HG03342 (cell line): Measurements from ENCODE around the gene CAPN14.
A peak's percentile ranks its signal among the peaks of the same experiment; 100 is the strongest.
"Not testable (repeated sequence)": the region's sequence is repeated elsewhere in the genome, so short reads cannot be mapped to it uniquely, and the experiment has no call there.

ENCODE experiments used
- ATAC-seq: cut with Tn5 transposase; IDR thresholded peaks from one replicate; pipeline ENCODE4 v1.9.1; 2021; ENCODE audit warnings: mild to moderate bottlenecking, moderate library complexity; ENCODE audit not compliant: unreplicated experiment

Gene CAPN14

GRCh38 chr2:31199206-31199605, 18.1 kb downstream of the CAPN14 start:
- ATAC-seq: no peak

- no peak for ATAC-seq
These were observed 19.6 kb downstream of the CAPN14 start for GRCh38 chr2:31197669-31198068.

- no peak for ATAC-seq
These were observed 20.1 kb downstream of the CAPN14 start for GRCh38 chr2:31197166-31197565.

- no peak for ATAC-seq
These were observed 20.7 kb downstream of the CAPN14 start for GRCh38 chr2:31196622-31197021.

GRCh38 chr2:31193806-31194205, 23.5 kb downstream of the CAPN14 start:
- ATAC-seq: no peak

- no peak for ATAC-seq
These were observed 24.4 kb downstream of the CAPN14 start for GRCh38 chr2:31192851-31193392.

GRCh38 chr2:31192396-31192795, 24.9 kb downstream of the CAPN14 start:
- no peak for ATAC-seq

GRCh38 chr2:31191931-31192330, 25.4 kb downstream of the CAPN14 start:
- ATAC-seq: no peak

- ATAC-seq: no peak
These were observed 27.1 kb downstream of the CAPN14 start for GRCh38 chr2:31190188-31190587.

- no peak for ATAC-seq
These were observed 28.2 kb downstream of the CAPN14 start for GRCh38 chr2:31189141-31189540.

GRCh38 chr2:31188131-31188530, 29.2 kb downstream of the CAPN14 start:
- ATAC-seq: no peak

- ATAC-seq: no peak
These were observed 30.1 kb downstream of the CAPN14 start for GRCh38 chr2:31187166-31187565.

- not testable (repeated sequence) for ATAC-seq
These were observed 33.3 kb downstream of the CAPN14 start for GRCh38 chr2:31183973-31184372.

- ATAC-seq: no peak
These were observed 40.6 kb downstream of the CAPN14 start for GRCh38 chr2:31176742-31177141.

- no peak for ATAC-seq
These were observed 46.2 kb downstream of the CAPN14 start for GRCh38 chr2:31171142-31171541.

GRCh38 chr2:31170071-31170698, 47.1 kb downstream of the CAPN14 start:
- peak; percentile 86 for ATAC-seq

- no peak for ATAC-seq
These were observed 49.0 kb downstream of the CAPN14 start for GRCh38 chr2:31168291-31168690.

- no peak for ATAC-seq
These were observed 50.4 kb downstream of the CAPN14 start for GRCh38 chr2:31166925-31167324.

- no peak for ATAC-seq
These were observed 54.2 kb downstream of the CAPN14 start for GRCh38 chr2:31163011-31163539.

GRCh38 chr2:31161637-31162036, 55.7 kb downstream of the CAPN14 start:
- ATAC-seq: no peak

GRCh38 chr2:31151501-31151900, 65.8 kb downstream of the CAPN14 start:
- no peak for ATAC-seq

- no peak for ATAC-seq
These were observed 67.1 kb downstream of the CAPN14 start for GRCh38 chr2:31150120-31150670.
